H9 (cell line): Measurements from ENCODE around the gene TECTB. TPM values are rescaled to one million over a fixed set of nuclear protein-coding genes. Genes with fewer than 3 reads are reported as not detected.

Source experiments
- DNase-seq: peaks from one replicate; pipeline ENCODE4 v3.0.0-alpha.2; 2017
- H2AFZ ChIP-seq: one replicate; pipeline ENCODE4 v1.6.1; 2013; ENCODE audit warnings: mild to moderate bottlenecking, low read length, control low read depth, moderate library complexity
- H2AK5ac ChIP-seq: 2 replicates; pipeline ENCODE4 v1.6.1; 2013; ENCODE audit warnings: low read length, control low read depth, mixed read lengths; ENCODE audit not compliant: insufficient read length
- H2BK120ac ChIP-seq: one replicate; pipeline ENCODE4 v1.6.1; 2013; ENCODE audit warnings: low read depth, mild to moderate bottlenecking, low read length, control low read depth, inconsistent platforms; ENCODE audit not compliant: poor library complexity, severe bottlenecking
- H2BK12ac ChIP-seq: 2 replicates; pipeline ENCODE4 v1.6.1; 2013; ENCODE audit warnings: low read length, control low read depth, mixed read lengths, low read depth; ENCODE audit not compliant: insufficient read length
- H2BK15ac ChIP-seq: 2 replicates; pipeline ENCODE4 v1.6.1; 2013; ENCODE audit warnings: low read depth, low read length, control low read depth
- H2BK20ac ChIP-seq: one replicate; pipeline ENCODE4 v1.6.1; 2013; ENCODE audit warnings: low read depth, mild to moderate bottlenecking, low read length, control low read depth, inconsistent platforms; ENCODE audit not compliant: poor library complexity, severe bottlenecking
- H2BK5ac ChIP-seq: 2 replicates; pipeline ENCODE4 v1.6.1; 2013; ENCODE audit warnings: low read length, control low read depth, mixed read lengths; ENCODE audit not compliant: insufficient read length
- H3K14ac ChIP-seq: 2 replicates; pipeline ENCODE4 v1.6.1; 2013; ENCODE audit warnings: low read length, control low read depth; ENCODE audit not compliant: insufficient read depth
- H3K18ac ChIP-seq: 2 replicates; pipeline ENCODE4 v1.6.1; 2013; ENCODE audit warnings: low read depth, mild to moderate bottlenecking, mixed read lengths, low read length, control low read depth; ENCODE audit not compliant: insufficient read length
- H3K23ac ChIP-seq: 2 replicates; pipeline ENCODE4 v1.6.1; 2013; ENCODE audit warnings: low read length, control low read depth, mixed read lengths, low read depth; ENCODE audit not compliant: insufficient read length
- H3K23me2 ChIP-seq: 2 replicates; pipeline ENCODE4 v1.6.1; 2013; ENCODE audit warnings: low read depth, mild to moderate bottlenecking, mixed read lengths, low read length, control low read depth; ENCODE audit not compliant: insufficient read length, poor library complexity, severe bottlenecking
- H3K27ac ChIP-seq: 2 replicates; pipeline ENCODE4 v1.5.1; 2013; ENCODE audit warnings: low read length, control low read depth, mixed read lengths, low read depth; ENCODE audit not compliant: insufficient read length
- H3K27me3 ChIP-seq: 2 replicates; pipeline ENCODE4 v1.6.1; 2013; ENCODE audit warnings: low read length, control low read depth, inconsistent platforms; ENCODE audit not compliant: insufficient read depth
- H3K4ac ChIP-seq: 2 replicates; pipeline ENCODE4 v1.6.1; 2013; ENCODE audit warnings: low read depth, mild to moderate bottlenecking, control low read depth, inconsistent platforms, low read length, moderate library complexity
- H3K4me1 ChIP-seq: 2 replicates; pipeline ENCODE4 v1.6.1; 2013; ENCODE audit warnings: low read length, control low read depth, inconsistent platforms; ENCODE audit not compliant: insufficient read depth
- H3K4me2 ChIP-seq: 2 replicates; pipeline ENCODE4 v1.6.1; 2013; ENCODE audit warnings: low read length, control low read depth, mixed read lengths; ENCODE audit not compliant: insufficient read length, insufficient read depth
- H3K56ac ChIP-seq: 2 replicates; pipeline ENCODE4 v1.6.1; 2013; ENCODE audit warnings: low read depth, mild to moderate bottlenecking, mixed read lengths, low read length, control low read depth; ENCODE audit not compliant: insufficient read length
- H3K79me1 ChIP-seq: 2 replicates; pipeline ENCODE4 v1.6.1; 2013; ENCODE audit warnings: low read depth, mild to moderate bottlenecking, moderate library complexity, low read length, control low read depth, inconsistent platforms; ENCODE audit not compliant: insufficient read depth, poor library complexity, severe bottlenecking
- H3K79me2 ChIP-seq: 2 replicates; pipeline ENCODE4 v1.6.1; 2013; ENCODE audit warnings: low read length, control low read depth, inconsistent platforms; ENCODE audit not compliant: insufficient read depth
- H3K9ac ChIP-seq: 2 replicates; pipeline ENCODE4 v1.6.1; 2013; ENCODE audit warnings: low read length, control low read depth, mixed read lengths; ENCODE audit not compliant: insufficient read length; ENCODE audit errors: extremely low read depth
- H3K9me3 ChIP-seq: one replicate; pipeline ENCODE4 v1.6.1; 2013; ENCODE audit warnings: low read depth, low read length, inconsistent platforms; ENCODE audit not compliant: control insufficient read depth
- H3T11ph ChIP-seq: one replicate; pipeline ENCODE4 v1.6.1; 2013; ENCODE audit warnings: mild to moderate bottlenecking, low read length, control low read depth, inconsistent platforms
- H4K20me1 ChIP-seq: one replicate; pipeline ENCODE4 v1.6.1; 2013; ENCODE audit not compliant: control insufficient read depth, insufficient read length, insufficient read depth
- H4K5ac ChIP-seq: 2 replicates; pipeline ENCODE4 v1.6.1; 2013; ENCODE audit warnings: low read depth, mild to moderate bottlenecking, mixed read lengths, low read length, control low read depth; ENCODE audit not compliant: insufficient read length
- H4K8ac ChIP-seq: replicated peaks from 2 replicates; pipeline ENCODE4 v1.6.1; 2013; ENCODE audit warnings: low read length, control low read depth, mixed read lengths, low read depth; ENCODE audit not compliant: insufficient read length
- H4K91ac ChIP-seq: 2 replicates; pipeline ENCODE4 v1.6.1; 2013; ENCODE audit warnings: low read depth, mild to moderate bottlenecking, moderate library complexity, mixed read lengths, low read length, control low read depth; ENCODE audit not compliant: insufficient read length
- H3K27ac Mint-ChIP-seq, 3 experiments: 2 replicates in 2 of 3; 3 replicates in 1 of 3; pipeline ENCODE4 v1.8.0; 2020 to 2021; ENCODE audit warnings: mixed read lengths in 3 of 3, mild to moderate bottlenecking in 1 of 3, moderate library complexity in 1 of 3
- H3K27me3 Mint-ChIP-seq: 2 replicates; pipeline ENCODE4 v1.8.0; 2021; ENCODE audit warnings: low read depth, mild to moderate bottlenecking, moderate library complexity, mixed read lengths
- H3K36me3 Mint-ChIP-seq, 3 experiments: 2 replicates in 2 of 3; 3 replicates in 1 of 3; pipeline ENCODE4 v1.8.0; 2020 to 2021; ENCODE audit warnings: low read depth in 3 of 3, mixed read lengths in 3 of 3; ENCODE audit not compliant: insufficient read depth in 1 of 3
- H3K4me1 Mint-ChIP-seq, 2 experiments: 2 replicates each; pipeline ENCODE4 v1.8.0; 2020; ENCODE audit warnings: mixed read lengths in 2 of 2
- H3K4me3 Mint-ChIP-seq, 2 experiments: 2 replicates in 1 of 2; 3 replicates in 1 of 2; pipeline ENCODE4 v1.8.0; 2020 to 2021; ENCODE audit warnings: mild to moderate bottlenecking in 2 of 2, mixed read lengths in 2 of 2, moderate library complexity in 1 of 2
- H3K9me3 Mint-ChIP-seq, 2 experiments: 2 replicates in 1 of 2; 3 replicates in 1 of 2; pipeline ENCODE4 v1.8.0; 2020; ENCODE audit warnings: mild to moderate bottlenecking in 2 of 2, mixed read lengths in 2 of 2, moderate library complexity in 1 of 2
- WGBS: extraction: QIAGEN DNeasy Blood & Tissue Kit; methylation state at CpG from one replicate; pipeline ENCODE4 v1.1.7; 2013; ENCODE audit warnings: missing lambda C conversion rate, low lambda C conversion rate, mixed read lengths; ENCODE audit not compliant: insufficient read length; ENCODE audit errors: extremely low coverage; 5-methylcytosine and 5-hydroxymethylcytosine counted together
- total RNA-seq: library from RNA; stranded (reverse); gene quantifications from 2 replicates; pipeline ENCODE4 v1.2.1, GENCODE V29; 2021
- TF ChIP-seq, protein P1 (sequence below): fragments of 200-600 bp; sonication (generic); conservative IDR thresholded peaks from 3 replicates; pipeline ENCODE4 v1.8.0; 2021; ENCODE audit warnings: antibody characterized with exemption, mild to moderate bottlenecking

TECTB gene
- total RNA-seq, 1 experiment from 2014 or later = not detected

DNA sequence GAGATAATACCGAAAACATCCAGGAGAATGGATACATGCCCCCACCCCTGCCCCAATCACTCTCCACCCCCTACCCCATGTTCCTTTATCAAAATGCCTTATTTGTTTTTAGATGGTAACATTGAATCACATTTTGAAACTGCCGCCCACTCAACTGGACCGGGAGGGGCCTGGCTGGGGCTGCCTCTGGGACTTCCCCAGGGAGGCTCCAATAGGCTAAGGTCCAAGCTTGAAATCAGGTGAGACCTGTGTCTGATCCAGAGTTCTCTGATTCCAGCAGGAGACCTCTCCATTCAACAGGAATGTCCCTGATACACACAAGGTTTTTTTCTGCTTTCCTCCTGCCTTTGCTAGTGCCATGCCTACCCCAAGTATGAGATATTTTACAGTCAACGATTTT is 47.0 kb downstream of the TECTB start:
- no peak overlapping the region for H3K18ac ChIP-seq
- H3K9ac ChIP-seq = no peak overlapping the region
- H2AFZ ChIP-seq = no peak overlapping the region
- H3K23me2 ChIP-seq = no peaks in the 10 kb centered on the region
- no peak overlapping the region for H2BK15ac ChIP-seq
- H3K4me2 ChIP-seq = no peak overlapping the region
- H3K79me1 ChIP-seq = no peaks in the 10 kb centered on the region
- no peak overlapping the region for H4K91ac ChIP-seq
- no peak for DNase-seq
- H2BK120ac ChIP-seq = no peak overlapping the region
- no peak overlapping the region for H3K27ac Mint-ChIP-seq
- no peaks in the 10 kb centered on the region for H3K27me3 ChIP-seq
- H4K8ac ChIP-seq = no peak overlapping the region
- no peaks in the 10 kb centered on the region for H3K9me3 ChIP-seq
- H2BK20ac ChIP-seq = no peak overlapping the region
- no peaks in the 10 kb centered on the region for H3K9me3 Mint-ChIP-seq
- no peak overlapping the region for H3K27ac ChIP-seq
- H3K4me3 Mint-ChIP-seq = no peak overlapping the region
- H2BK12ac ChIP-seq = no peak overlapping the region
- no peak overlapping the region for H3K4ac ChIP-seq
- no peak overlapping the region for H3K56ac ChIP-seq
- H4K5ac ChIP-seq = no peak overlapping the region
- H3K23ac ChIP-seq = no peak overlapping the region
- peaks cover 5% of the 10 kb centered on the region for H3K27me3 Mint-ChIP-seq
- peaks cover 0 to 3% of the 10 kb centered on the region in 2 experiments; a peak in 1 of 4 replicates for H3K4me1 Mint-ChIP-seq
- H3K36me3 Mint-ChIP-seq = no peaks in the 10 kb centered on the region
- no CpG with 5 or more reads among the region's 4 CpGs for WGBS
- no peak overlapping the region for H3K14ac ChIP-seq
- no peaks in the 10 kb centered on the region for H4K20me1 ChIP-seq
- H3K4me1 ChIP-seq = no peaks in the 10 kb centered on the region
- H2BK5ac ChIP-seq = no peak overlapping the region
- TF ChIP-seq, protein P1, sequence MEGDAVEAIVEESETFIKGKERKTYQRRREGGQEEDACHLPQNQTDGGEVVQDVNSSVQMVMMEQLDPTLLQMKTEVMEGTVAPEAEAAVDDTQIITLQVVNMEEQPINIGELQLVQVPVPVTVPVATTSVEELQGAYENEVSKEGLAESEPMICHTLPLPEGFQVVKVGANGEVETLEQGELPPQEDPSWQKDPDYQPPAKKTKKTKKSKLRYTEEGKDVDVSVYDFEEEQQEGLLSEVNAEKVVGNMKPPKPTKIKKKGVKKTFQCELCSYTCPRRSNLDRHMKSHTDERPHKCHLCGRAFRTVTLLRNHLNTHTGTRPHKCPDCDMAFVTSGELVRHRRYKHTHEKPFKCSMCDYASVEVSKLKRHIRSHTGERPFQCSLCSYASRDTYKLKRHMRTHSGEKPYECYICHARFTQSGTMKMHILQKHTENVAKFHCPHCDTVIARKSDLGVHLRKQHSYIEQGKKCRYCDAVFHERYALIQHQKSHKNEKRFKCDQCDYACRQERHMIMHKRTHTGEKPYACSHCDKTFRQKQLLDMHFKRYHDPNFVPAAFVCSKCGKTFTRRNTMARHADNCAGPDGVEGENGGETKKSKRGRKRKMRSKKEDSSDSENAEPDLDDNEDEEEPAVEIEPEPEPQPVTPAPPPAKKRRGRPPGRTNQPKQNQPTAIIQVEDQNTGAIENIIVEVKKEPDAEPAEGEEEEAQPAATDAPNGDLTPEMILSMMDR = no peak
- no peak overlapping the region for H2AK5ac ChIP-seq
- no peak overlapping the region for H3T11ph ChIP-seq
- no peaks in the 10 kb centered on the region for H3K79me2 ChIP-seq
